ENCODE results near the gene CFAP126. TPM values are rescaled to one million over a fixed set of nuclear protein-coding genes. Genes with fewer than 3 reads are reported as not detected.
"Not testable (repeated sequence)": the region's sequence is repeated elsewhere in the genome, so short reads cannot be mapped to it uniquely, and the experiment has no call there.

Gene CFAP126
- polyA plus RNA-seq, 1 donor from 2014 or later = not detected

- TF ChIP-seq, protein P1, sequence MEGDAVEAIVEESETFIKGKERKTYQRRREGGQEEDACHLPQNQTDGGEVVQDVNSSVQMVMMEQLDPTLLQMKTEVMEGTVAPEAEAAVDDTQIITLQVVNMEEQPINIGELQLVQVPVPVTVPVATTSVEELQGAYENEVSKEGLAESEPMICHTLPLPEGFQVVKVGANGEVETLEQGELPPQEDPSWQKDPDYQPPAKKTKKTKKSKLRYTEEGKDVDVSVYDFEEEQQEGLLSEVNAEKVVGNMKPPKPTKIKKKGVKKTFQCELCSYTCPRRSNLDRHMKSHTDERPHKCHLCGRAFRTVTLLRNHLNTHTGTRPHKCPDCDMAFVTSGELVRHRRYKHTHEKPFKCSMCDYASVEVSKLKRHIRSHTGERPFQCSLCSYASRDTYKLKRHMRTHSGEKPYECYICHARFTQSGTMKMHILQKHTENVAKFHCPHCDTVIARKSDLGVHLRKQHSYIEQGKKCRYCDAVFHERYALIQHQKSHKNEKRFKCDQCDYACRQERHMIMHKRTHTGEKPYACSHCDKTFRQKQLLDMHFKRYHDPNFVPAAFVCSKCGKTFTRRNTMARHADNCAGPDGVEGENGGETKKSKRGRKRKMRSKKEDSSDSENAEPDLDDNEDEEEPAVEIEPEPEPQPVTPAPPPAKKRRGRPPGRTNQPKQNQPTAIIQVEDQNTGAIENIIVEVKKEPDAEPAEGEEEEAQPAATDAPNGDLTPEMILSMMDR (IDR thresholded peaks at IDR 0.05; ENCODE audit: poor library complexity, severe bottlenecking) = no peak
- TF ChIP-seq EZH2 (IDR thresholded peaks at IDR 0.05; ENCODE audit: borderline replicate concordance, insufficient read depth, low read length, poor library complexity, severe bottlenecking) (no peak), POLR2AphosphoS5 (IDR thresholded peaks at IDR 0.05) (no peak), MXI1 (conservative IDR thresholded peaks at IDR 0.05; ENCODE audit: poor library complexity, severe bottlenecking) (no peak), SMC3 (conservative IDR thresholded peaks at IDR 0.05; ENCODE audit: poor library complexity) (no peak), EP300 (conservative IDR thresholded peaks at IDR 0.05; ENCODE audit: poor library complexity, severe bottlenecking) (no peak), TAF1 (IDR thresholded peaks at IDR 0.05; ENCODE audit: low read depth) (no peak), REST (IDR thresholded peaks at IDR 0.05; ENCODE audit: borderline replicate concordance) (no peak), RAD21 (conservative IDR thresholded peaks at IDR 0.05) (no peak)
- Histone ChIP-seq H3K4me3 (ENCODE audit: low read length) (no peak overlapping the region), H4K20me1 (ENCODE audit: insufficient read depth) (no peaks in the 10 kb centered on the region), H3K4me2 (ENCODE audit: low read length) (no peak overlapping the region), H3K9me2 (ENCODE audit: insufficient read depth, low read length) (no peaks in the 10 kb centered on the region), H3K36me3 (ENCODE audit: insufficient read depth, low read length) (no peaks in the 10 kb centered on the region), H3K27ac (ENCODE audit: low read length) (no peak overlapping the region), H3K9ac (ENCODE audit: low read length) (no peak overlapping the region), H3K9me3 (ENCODE audit: low read length) (no peaks in the 10 kb centered on the region), H2AFZ (ENCODE audit: low read depth, low read length) (no peak overlapping the region), H3K27me3 (ENCODE audit: insufficient read depth, low read depth, low read length) (no peaks in the 10 kb centered on the region), H3F3A (ENCODE audit: insufficient read depth, low read length, poor library complexity, severe bottlenecking) (no peaks in the 10 kb centered on the region), H3K79me2 (replicated peaks; ENCODE audit: insufficient read depth, low read length) (no peaks in the 10 kb centered on the region)
Measured at GRCh38 chr1:161393151-161393550, 25.5 kb upstream of the CFAP126 start.

DNA sequence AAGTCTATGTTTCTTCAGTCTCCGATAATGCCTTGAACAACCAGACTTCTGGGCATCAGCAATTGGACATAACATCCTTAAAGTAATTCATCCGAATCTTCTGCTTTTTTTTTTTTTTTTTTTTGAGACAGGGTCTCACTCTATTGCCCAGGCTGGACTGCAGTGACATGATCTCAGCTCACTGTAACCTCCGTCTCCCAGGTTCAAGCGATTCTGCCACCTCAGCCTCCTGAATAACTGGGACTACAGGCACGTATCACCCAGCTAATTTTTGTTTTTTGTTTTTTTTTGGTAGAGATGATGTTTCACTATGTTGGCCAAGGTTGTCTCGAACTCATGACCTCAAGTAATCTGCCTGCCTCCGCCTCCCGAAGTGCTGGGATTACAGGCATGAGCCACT is 23.9 kb upstream of the CFAP126 start:
- H4K20me1 ChIP-seq (ENCODE audit: insufficient read depth) = no peaks in the 10 kb centered on the region
- H3K4me3 ChIP-seq (ENCODE audit: low read length) = peak overlapping the region; percentile 88
- no peaks in the 10 kb centered on the region for H3K27me3 ChIP-seq (ENCODE audit: insufficient read depth, low read depth, low read length)
- no peak overlapping the region for H2AFZ ChIP-seq (ENCODE audit: low read depth, low read length)
- H3K4me2 ChIP-seq (ENCODE audit: low read length) = no peak overlapping the region
- H3K79me2 ChIP-seq (replicated peaks; ENCODE audit: insufficient read depth, low read length) = no peaks in the 10 kb centered on the region
- no peaks in the 10 kb centered on the region for H3K9me2 ChIP-seq (ENCODE audit: insufficient read depth, low read length)
- H3K9me3 ChIP-seq (ENCODE audit: low read length) = no peaks in the 10 kb centered on the region
- H3K27ac ChIP-seq (ENCODE audit: low read length) = no peak overlapping the region
- H3K36me3 ChIP-seq (ENCODE audit: insufficient read depth, low read length) = no peaks in the 10 kb centered on the region
- no peaks in the 10 kb centered on the region for H3F3A ChIP-seq (ENCODE audit: insufficient read depth, low read length, poor library complexity, severe bottlenecking)
- TF ChIP-seq MXI1 (conservative IDR thresholded peaks at IDR 0.05; ENCODE audit: poor library complexity, severe bottlenecking) = no peak
- TF ChIP-seq SMC3 (conservative IDR thresholded peaks at IDR 0.05; ENCODE audit: poor library complexity) = no peak
- no peak for TF ChIP-seq POLR2AphosphoS5 (IDR thresholded peaks at IDR 0.05)
- no peak for TF ChIP-seq EZH2 (IDR thresholded peaks at IDR 0.05; ENCODE audit: borderline replicate concordance, insufficient read depth, low read length, poor library complexity, severe bottlenecking)
- no peak for TF ChIP-seq EP300 (conservative IDR thresholded peaks at IDR 0.05; ENCODE audit: poor library complexity, severe bottlenecking)
- no peak for TF ChIP-seq REST (IDR thresholded peaks at IDR 0.05; ENCODE audit: borderline replicate concordance)
- TF ChIP-seq, protein P1 (IDR thresholded peaks at IDR 0.05; ENCODE audit: poor library complexity, severe bottlenecking) = no peak
- no peak overlapping the region for H3K9ac ChIP-seq (ENCODE audit: low read length)

GRCh38 chr1:161391136-161391535 is 23.5 kb upstream of the CFAP126 start:
- Histone ChIP-seq H3K4me2 (ENCODE audit: low read length) (peak overlapping the region; percentile 82), H3K9ac (ENCODE audit: low read length) (peak overlapping the region; percentile 86), H3K4me3 (ENCODE audit: low read length) (peak overlapping the region; percentile 88)
- H3K9me3 ChIP-seq (ENCODE audit: low read length); H3K27ac ChIP-seq (ENCODE audit: low read length); H3K36me3 ChIP-seq (ENCODE audit: insufficient read depth, low read length); H3K79me2 ChIP-seq (replicated peaks; ENCODE audit: insufficient read depth, low read length); H3K27me3 ChIP-seq (ENCODE audit: insufficient read depth, low read depth, low read length); H4K20me1 ChIP-seq (ENCODE audit: insufficient read depth); H3K9me2 ChIP-seq (ENCODE audit: insufficient read depth, low read length); H3F3A ChIP-seq (ENCODE audit: insufficient read depth, low read length, poor library complexity, severe bottlenecking); H2AFZ ChIP-seq (ENCODE audit: low read depth, low read length): not testable (repeated sequence)
